HepG2 (cell line): ENCODE measurements around the gene USP30. TPM values are rescaled to one million over a fixed set of nuclear protein-coding genes. Genes with fewer than 3 reads are reported as not detected.
A peak's percentile ranks its signal among the peaks of the same experiment; 100 is the strongest.

Source experiments
- AKAP8 ChIP-seq: sonication (generic); formaldehyde crosslinking; IDR thresholded peaks from 2 replicates; pipeline ENCODE4 v1.5.1; 2020; ENCODE audit warnings: mild to moderate bottlenecking, missing genetic modification reagents
- ARHGAP35 ChIP-seq: sonication (generic); formaldehyde crosslinking; IDR thresholded peaks from 2 replicates; pipeline ENCODE4 v1.9.0; 2022; ENCODE audit warnings: mild to moderate bottlenecking, inconsistent platforms, moderate library complexity, missing genetic modification reagents, borderline replicate concordance
- CHD4 ChIP-seq: fragments of 200-600 bp; sonication (generic); IDR thresholded peaks from 2 replicates; pipeline ENCODE4 v1.7.0; 2017; ENCODE audit warnings: mild to moderate bottlenecking, low read length, borderline replicate concordance
- ELF1 ChIP-seq: sonication (generic); formaldehyde crosslinking; IDR thresholded peaks from 2 replicates; pipeline ENCODE4 v1.4.0; 2020; ENCODE audit warnings: missing genetic modification reagents
- GABPA ChIP-seq, 2 experiments: IDR thresholded peaks; 2 replicates each; pipeline ENCODE4 v1.6.1; 2011 to 2016; ENCODE audit warnings: low read depth in 2 of 2, low read length in 1 of 2, missing biosample characterization in 1 of 2, missing genetic modification characterization in 1 of 2
- HNRNPLL ChIP-seq: fragments of 200-400 bp; formaldehyde crosslinking; IDR thresholded peaks from 2 replicates; pipeline ENCODE4 v1.6.1; 2017; ENCODE audit warnings: mild to moderate bottlenecking, low read depth, low read length; ENCODE audit not compliant: poor library complexity, severe bottlenecking
- KAT7 ChIP-seq: IDR thresholded peaks from 2 replicates; pipeline ENCODE4 v1.6.1; 2018; ENCODE audit warnings: borderline replicate concordance, missing compliant biosample characterization
- KMT2A ChIP-seq: sonication (generic); formaldehyde crosslinking; IDR thresholded peaks from 2 replicates; pipeline ENCODE4 v1.4.0; 2020; ENCODE audit warnings: missing genetic modification reagents
- MED1 ChIP-seq: sonication (generic); formaldehyde crosslinking; IDR thresholded peaks from 2 replicates; pipeline ENCODE4 v1.4.0; 2020; ENCODE audit warnings: missing genetic modification reagents
- NFYB ChIP-seq: sonication (generic); formaldehyde crosslinking; IDR thresholded peaks from 2 replicates; pipeline ENCODE4 v1.4.0; 2020; ENCODE audit warnings: missing genetic modification reagents
- SAFB2 ChIP-seq: sonication (generic); formaldehyde crosslinking; IDR thresholded peaks from 2 replicates; pipeline ENCODE4 v1.5.1; 2020; ENCODE audit warnings: missing genetic modification reagents, low read depth, mild to moderate bottlenecking, borderline replicate concordance
- SP1 ChIP-seq, 2 experiments: fragments of 450-650 bp in 1 of 2; sonication (generic) in 1 of 2; formaldehyde crosslinking in 1 of 2; IDR thresholded peaks; 2 replicates each; pipeline versions ENCODE4 v1.4.0 to v1.6.1; 2016 to 2020; ENCODE audit warnings: missing genetic modification reagents in 1 of 2
- ZFP36 ChIP-seq: fragments of 150-350 bp; IDR thresholded peaks from 2 replicates; pipeline ENCODE4 v1.6.1; 2018; ENCODE audit warnings: borderline replicate concordance, low read length, low read depth; ENCODE audit not compliant: partially characterized antibody
- ZNF451 ChIP-seq: sonication (generic); formaldehyde crosslinking; IDR thresholded peaks from 2 replicates; pipeline ENCODE4 v1.5.0; 2020; ENCODE audit warnings: mild to moderate bottlenecking, missing genetic modification reagents
- ZNF558 ChIP-seq: sonication (generic); formaldehyde crosslinking; IDR thresholded peaks from 2 replicates; pipeline ENCODE4 v1.9.0; 2022; ENCODE audit warnings: mild to moderate bottlenecking, missing genetic modification reagents, borderline replicate concordance
- ZNF564 ChIP-seq: sonication (generic); formaldehyde crosslinking; IDR thresholded peaks from 2 replicates; pipeline ENCODE4 v1.8.1; 2023; ENCODE audit warnings: mild to moderate bottlenecking, missing genetic modification reagents
- polyA plus RNA-seq, 8 experiments: library from polyadenylated mRNA; depleted of rRNA in 3 of 8; stranded (reverse) in 7 of 8; unstranded in 1 of 8; fragments of >200 nt; fragmentation: Illumina TruSeq in 4 of 8; extraction: Trizol in 4 of 8; gene quantifications; 2 replicates each; pipeline versions ENCODE4 v1.2.1 to v1.2.3, GENCODE V29; 2011 to 2016; ENCODE audit warnings: low read depth in 4 of 8, missing spikeins in 1 of 8, mixed read lengths in 1 of 8; ENCODE audit not compliant: insufficient read depth in 1 of 8
- total RNA-seq, 5 experiments: library from RNA; depleted of rRNA; stranded (reverse); fragments of >200 nt; fragmentation: Illumina TruSeq; extraction: Trizol; gene quantifications; 2 replicates each; pipeline ENCODE4 v1.2.3, GENCODE V29; 2016; ENCODE audit warnings: low read depth in 1 of 5
- TF ChIP-seq, protein P1 (sequence below): sonication (generic); formaldehyde crosslinking; IDR thresholded peaks from 2 replicates; pipeline ENCODE4 v1.8.1; 2023; ENCODE audit warnings: mild to moderate bottlenecking, moderate library complexity, missing genetic modification reagents
- TF ChIP-seq, protein P2 (sequence below): sonication (generic); formaldehyde crosslinking; IDR thresholded peaks from one replicate; pipeline ENCODE4 v1.5.1; 2020; ENCODE audit warnings: mild to moderate bottlenecking, missing genetic modification reagents; ENCODE audit errors: not compliant biosample characterization
- TF ChIP-seq, protein P3 (sequence below): sonication (generic); formaldehyde crosslinking; IDR thresholded peaks from 2 replicates; pipeline ENCODE4 v1.4.0; 2020; ENCODE audit warnings: low read depth, mild to moderate bottlenecking, missing genetic modification reagents

The USP30 gene
- total and polyA plus RNA-seq, 2 of the 13 experiments (the other 11 are each of a cell fraction or from before 2014, with no cell fraction given), result 11.2 to 20.8 TPM

DNA sequence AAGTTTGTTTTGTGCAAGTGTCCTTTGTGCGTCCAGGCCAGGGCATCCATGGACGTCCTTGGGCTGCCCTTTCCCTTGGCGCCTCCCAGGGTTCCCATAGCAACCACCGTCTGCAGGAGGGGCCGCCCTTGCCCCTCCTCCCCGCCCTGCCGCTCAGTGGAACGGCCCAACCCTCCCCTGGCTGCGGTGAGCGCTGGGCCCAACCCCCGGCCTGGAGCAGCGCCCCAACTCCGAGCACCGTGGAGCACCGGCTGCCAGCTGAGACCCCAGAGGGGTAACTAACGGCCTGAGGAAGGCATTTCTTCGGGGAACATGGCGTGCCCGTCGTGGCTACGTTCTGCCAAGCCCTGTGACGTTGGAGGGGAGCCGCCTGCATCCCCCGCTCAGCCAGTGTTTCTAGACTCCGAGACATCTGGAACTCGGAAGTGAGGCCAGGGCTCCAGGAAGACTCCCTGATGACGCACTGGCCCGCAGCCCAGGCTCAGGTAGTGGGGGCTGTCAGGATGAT, 58.7 kb downstream of the USP30 start (continued):
- TF ChIP-seq, protein P1, sequence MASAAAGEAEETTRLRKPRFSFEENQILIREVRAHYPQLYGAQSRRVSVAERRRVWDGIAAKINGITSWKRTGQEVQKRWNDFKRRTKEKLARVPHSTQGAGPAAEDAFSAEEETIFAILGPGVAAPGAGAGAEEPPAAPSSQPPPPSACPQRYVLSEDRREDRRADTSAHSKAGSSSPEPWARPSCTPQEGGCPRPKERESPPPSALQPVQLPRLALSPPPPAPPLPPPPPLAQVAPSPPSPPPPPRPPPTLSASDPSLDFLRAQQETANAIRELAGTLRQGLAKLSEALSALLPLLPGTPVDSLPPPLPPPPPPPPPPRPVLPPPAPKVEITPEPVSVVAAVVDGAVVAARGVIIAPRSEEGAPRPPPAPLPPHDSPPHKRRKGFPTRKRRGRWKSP (CRISPR knock-in tag), result peak; percentile 52; the same call in 1 of the 2 replicates
- TF ChIP-seq AKAP8, result peak; percentile 72; the same call in 1 of the 2 replicates
- peak; percentile 82; the same call in 1 of the 2 replicates for TF ChIP-seq ARHGAP35
- TF ChIP-seq ZFP36, result no peak
- TF ChIP-seq NFYB (CRISPR knock-in tag), result no peak
- TF ChIP-seq SAFB2 (CRISPR knock-in tag), result no peak; the same call in 1 of the 2 replicates
- TF ChIP-seq, protein P2, sequence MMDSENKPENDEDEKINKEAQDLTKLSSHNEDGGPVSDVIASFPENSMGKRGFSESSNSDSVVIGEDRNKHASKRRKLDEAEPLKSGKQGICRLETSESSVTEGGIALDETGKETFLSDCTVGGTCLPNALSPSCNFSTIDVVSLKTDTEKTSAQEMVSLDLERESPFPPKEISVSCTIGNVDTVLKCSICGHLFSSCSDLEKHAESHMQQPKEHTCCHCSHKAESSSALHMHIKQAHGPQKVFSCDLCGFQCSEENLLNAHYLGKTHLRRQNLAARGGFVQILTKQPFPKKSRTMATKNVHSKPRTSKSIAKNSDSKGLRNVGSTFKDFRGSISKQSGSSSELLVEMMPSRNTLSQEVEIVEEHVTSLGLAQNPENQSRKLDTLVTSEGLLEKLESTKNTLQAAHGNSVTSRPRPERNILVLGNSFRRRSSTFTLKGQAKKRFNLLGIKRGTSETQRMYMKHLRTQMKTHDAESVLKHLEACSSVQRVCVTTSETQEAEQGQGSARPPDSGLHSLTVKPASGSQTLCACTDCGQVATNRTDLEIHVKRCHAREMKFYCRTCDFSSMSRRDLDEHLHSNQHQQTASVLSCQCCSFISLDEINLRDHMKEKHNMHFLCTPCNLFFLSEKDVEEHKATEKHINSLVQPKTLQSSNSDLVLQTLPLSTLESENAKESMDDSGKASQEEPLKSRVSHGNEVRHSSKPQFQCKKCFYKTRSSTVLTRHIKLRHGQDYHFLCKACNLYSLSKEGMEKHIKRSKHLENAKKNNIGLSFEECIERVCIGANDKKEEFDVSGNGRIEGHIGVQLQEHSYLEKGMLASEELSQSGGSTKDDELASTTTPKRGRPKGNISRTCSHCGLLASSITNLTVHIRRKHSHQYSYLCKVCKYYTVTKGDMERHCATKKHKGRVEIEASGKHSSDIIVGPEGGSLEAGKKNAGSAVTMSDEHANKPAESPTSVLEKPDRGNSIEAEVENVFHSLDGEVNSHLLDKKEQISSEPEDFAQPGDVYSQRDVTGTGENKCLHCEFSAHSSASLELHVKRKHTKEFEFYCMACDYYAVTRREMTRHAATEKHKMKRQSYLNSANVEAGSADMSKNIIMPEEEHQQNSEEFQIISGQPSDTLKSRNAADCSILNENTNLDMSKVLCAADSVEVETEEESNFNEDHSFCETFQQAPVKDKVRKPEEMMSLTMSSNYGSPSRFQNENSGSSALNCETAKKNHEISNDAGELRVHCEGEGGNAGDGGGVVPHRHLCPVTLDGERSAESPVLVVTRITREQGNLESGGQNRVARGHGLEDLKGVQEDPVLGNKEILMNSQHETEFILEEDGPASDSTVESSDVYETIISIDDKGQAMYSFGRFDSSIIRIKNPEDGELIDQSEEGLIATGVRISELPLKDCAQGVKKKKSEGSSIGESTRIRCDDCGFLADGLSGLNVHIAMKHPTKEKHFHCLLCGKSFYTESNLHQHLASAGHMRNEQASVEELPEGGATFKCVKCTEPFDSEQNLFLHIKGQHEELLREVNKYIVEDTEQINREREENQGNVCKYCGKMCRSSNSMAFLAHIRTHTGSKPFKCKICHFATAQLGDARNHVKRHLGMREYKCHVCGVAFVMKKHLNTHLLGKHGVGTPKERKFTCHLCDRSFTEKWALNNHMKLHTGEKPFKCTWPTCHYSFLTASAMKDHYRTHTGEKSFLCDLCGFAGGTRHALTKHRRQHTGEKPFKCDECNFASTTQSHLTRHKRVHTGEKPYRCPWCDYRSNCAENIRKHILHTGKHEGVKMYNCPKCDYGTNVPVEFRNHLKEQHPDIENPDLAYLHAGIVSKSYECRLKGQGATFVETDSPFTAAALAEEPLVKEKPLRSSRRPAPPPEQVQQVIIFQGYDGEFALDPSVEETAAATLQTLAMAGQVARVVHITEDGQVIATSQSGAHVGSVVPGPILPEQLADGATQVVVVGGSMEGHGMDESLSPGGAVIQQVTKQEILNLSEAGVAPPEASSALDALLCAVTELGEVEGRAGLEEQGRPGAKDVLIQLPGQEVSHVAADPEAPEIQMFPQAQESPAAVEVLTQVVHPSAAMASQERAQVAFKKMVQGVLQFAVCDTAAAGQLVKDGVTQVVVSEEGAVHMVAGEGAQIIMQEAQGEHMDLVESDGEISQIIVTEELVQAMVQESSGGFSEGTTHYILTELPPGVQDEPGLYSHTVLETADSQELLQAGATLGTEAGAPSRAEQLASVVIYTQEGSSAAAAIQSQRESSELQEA (CRISPR knock-in tag), result peak; percentile 55
- peak; percentile 91; the same call in 1 of the 2 replicates for TF ChIP-seq ZNF564 (CRISPR knock-in tag)
- peak; percentile 81; the same call in 1 of the 2 replicates for TF ChIP-seq KAT7 (CRISPR knock-in tag)
- TF ChIP-seq HNRNPLL, result peak; percentile 51
- no peak for TF ChIP-seq SP1 (IDR thresholded peaks at IDR 0.05)
- TF ChIP-seq SP1 (CRISPR knock-in tag; IDR thresholded peaks at IDR 0.05), result peak; percentile 47; the same call in 1 of the 2 replicates
- TF ChIP-seq, protein P3, sequence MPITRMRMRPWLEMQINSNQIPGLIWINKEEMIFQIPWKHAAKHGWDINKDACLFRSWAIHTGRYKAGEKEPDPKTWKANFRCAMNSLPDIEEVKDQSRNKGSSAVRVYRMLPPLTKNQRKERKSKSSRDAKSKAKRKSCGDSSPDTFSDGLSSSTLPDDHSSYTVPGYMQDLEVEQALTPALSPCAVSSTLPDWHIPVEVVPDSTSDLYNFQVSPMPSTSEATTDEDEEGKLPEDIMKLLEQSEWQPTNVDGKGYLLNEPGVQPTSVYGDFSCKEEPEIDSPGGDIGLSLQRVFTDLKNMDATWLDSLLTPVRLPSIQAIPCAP (CRISPR knock-in tag), result no peak
- TF ChIP-seq ZNF558 (CRISPR knock-in tag), result no peak
- TF ChIP-seq CHD4, result peak; percentile 52; the same call in 1 of the 2 replicates
- TF ChIP-seq ELF1, result peak; percentile 66
- TF ChIP-seq MED1, result peak; percentile 35; the same call in 1 of the 2 replicates
- TF ChIP-seq ZNF451, result 0 out of 2 replicates have a peak, but pooled peaks have one; percentile 47
- no peak for TF ChIP-seq GABPA (IDR thresholded peaks at IDR 0.05; ENCODE audit: low read depth, low read length)
- TF ChIP-seq GABPA (CRISPR knock-in tag; IDR thresholded peaks at IDR 0.05; ENCODE audit: low read depth), result peak; percentile 57
- 0 out of 2 replicates have a peak, but pooled peaks have one; percentile 26 for TF ChIP-seq KMT2A (CRISPR knock-in tag)
